HepG2 (cell line): Measurements from ENCODE around the gene TM4SF1. TPM values are rescaled to one million over a fixed set of nuclear protein-coding genes. Genes with fewer than 3 reads are reported as not detected.

ENCODE experiments used
- ATAC-seq: fragments of 200-7000 bp; cut with Tn5 transposase; 3 replicates; pipeline ENCODE4 v1.9.1; 2020; ENCODE audit warnings: mild to moderate bottlenecking, moderate library complexity
- BruUV-seq: library from RNA; stranded (reverse); fragments of 400-500 nt; replicated peaks from 2 replicates; lab custom pipeline; 2021; lab: Mats Ljungman, UMichigan
- CTCF ChIA-PET: fragments of 300-600 bp; formaldehyde crosslinking; extraction: SDS; loops from one replicate; lab custom pipeline; 2021; ENCODE audit warnings: low total read pairs, inconsistent platforms, low intra/inter-chr PET ratio; lab: Yijun Ruan, JAX
- POLR2A ChIA-PET: fragments of 350-600 bp; sonication (Branson Sonifier 250); formaldehyde crosslinking; loops from one replicate; lab custom pipeline; 2020; ENCODE audit warnings: antibody characterized with exemption, inconsistent platforms; lab: Yijun Ruan, JAX
- DNase-seq: peaks from one replicate; pipeline ENCODE4 v3.0.0-alpha.2; 2015; ENCODE audit warnings: low spot score
- FAIRE-seq: peaks from 3 replicates; lab custom pipeline; 2011; peaks lifted over from hg19 to GRCh38; lab: Jason Lieb, UNC
- H2AFZ ChIP-seq: one replicate; pipeline ENCODE4 v1.6.1; 2011; ENCODE audit warnings: low read length, inconsistent platforms
- H3K27ac ChIP-seq: fragments of 300-600 bp; 3 replicates; pipeline ENCODE4 v1.8.0; 2011; ENCODE audit warnings: mixed run types, mild to moderate bottlenecking, mixed read lengths, low read length, inconsistent platforms; ENCODE audit not compliant: insufficient read depth; ENCODE audit errors: extremely low read length
- H3K27me3 ChIP-seq, 2 experiments: fragments of 200-600 bp in 1 of 2; 2 replicates in 1 of 2; 3 replicates in 1 of 2; pipeline versions ENCODE4 v1.6.0 to v1.8.0; 2011; ENCODE audit warnings: low read length in 2 of 2, mild to moderate bottlenecking in 2 of 2, moderate library complexity in 2 of 2, inconsistent platforms in 1 of 2; ENCODE audit not compliant: insufficient read depth in 2 of 2, control insufficient read depth in 1 of 2
- H3K36me3 ChIP-seq, 2 experiments: fragments of 200-600 bp in 1 of 2; replicated peaks in 1 of 2; 2 replicates in 1 of 2; 3 replicates in 1 of 2; pipeline versions ENCODE4 v1.5.1 to v1.8.0; 2011; ENCODE audit warnings: low read length in 2 of 2, inconsistent platforms in 1 of 2; ENCODE audit not compliant: insufficient read depth in 2 of 2, control insufficient read depth in 1 of 2
- H3K4me1 ChIP-seq: 2 replicates; pipeline ENCODE4 v1.5.1; 2012; ENCODE audit warnings: low read length, inconsistent platforms; ENCODE audit not compliant: insufficient read depth
- H3K4me2 ChIP-seq: 2 replicates; pipeline ENCODE4 v1.6.0; 2011; ENCODE audit warnings: low read depth, low read length, inconsistent platforms
- H3K4me3 ChIP-seq, 3 experiments: fragments of 200-600 bp in 1 of 3; sonication (generic), shearing (Covaris generic) in 1 of 3; replicated peaks in 1 of 3; 2 replicates each; pipeline ENCODE4 v1.5.1; 2011 to 2016; ENCODE audit warnings: low read length in 3 of 3, inconsistent platforms in 2 of 3, low read depth in 2 of 3, mild to moderate bottlenecking in 2 of 3, control low read depth in 1 of 3, mixed read lengths in 1 of 3; ENCODE audit not compliant: insufficient read depth in 1 of 3
- H3K79me2 ChIP-seq: one replicate; pipeline ENCODE4 v1.6.1; 2011; ENCODE audit warnings: low read length, inconsistent platforms; ENCODE audit not compliant: insufficient read depth
- H3K9ac ChIP-seq: 2 replicates; pipeline ENCODE4 v1.6.0; 2011; ENCODE audit warnings: mild to moderate bottlenecking, low read depth, low read length, inconsistent platforms; ENCODE audit not compliant: insufficient read depth
- H3K9me3 ChIP-seq: 2 replicates; pipeline ENCODE4 v1.5.1; 2012; ENCODE audit warnings: mild to moderate bottlenecking, low read length
- H4K20me1 ChIP-seq: 2 replicates; pipeline ENCODE4 v1.6.0; 2011; ENCODE audit warnings: inconsistent platforms, mild to moderate bottlenecking, low read length, moderate library complexity; ENCODE audit not compliant: insufficient read depth
- ADNP ChIP-seq: sonication (generic); formaldehyde crosslinking; IDR thresholded peaks from 2 replicates; pipeline ENCODE4 v1.4.0; 2020; ENCODE audit warnings: missing genetic modification reagents
- AGO2 ChIP-seq: fragments of 200-400 bp; formaldehyde crosslinking; optimal IDR thresholded peaks from 2 replicates; pipeline ENCODE3; 2017; ENCODE audit warnings: mild to moderate bottlenecking, low read depth, low read length, moderate library complexity
- CCAR2 ChIP-seq: fragments of 200-400 bp; formaldehyde crosslinking; optimal IDR thresholded peaks from 2 replicates; pipeline ENCODE3; 2018; ENCODE audit warnings: low read depth, mild to moderate bottlenecking, low read length, moderate library complexity
- CHD4 ChIP-seq: fragments of 200-600 bp; sonication (generic); IDR thresholded peaks from 2 replicates; pipeline ENCODE4 v1.7.0; 2017; ENCODE audit warnings: mild to moderate bottlenecking, low read length, borderline replicate concordance
- ELF4 ChIP-seq: sonication (generic); formaldehyde crosslinking; IDR thresholded peaks from 2 replicates; pipeline ENCODE4 v1.5.0; 2020; ENCODE audit warnings: missing genetic modification reagents, mild to moderate bottlenecking, moderate library complexity, borderline replicate concordance
- EP300 ChIP-seq, 3 experiments: sonication (generic) in 1 of 3; formaldehyde crosslinking in 1 of 3; IDR thresholded peaks; 2 replicates each; pipeline versions ENCODE4 v1.5.1 to v1.6.1; 2011 to 2020; ENCODE audit warnings: low read depth in 2 of 3, low read length in 2 of 3, borderline replicate concordance in 1 of 3, improper control_type of control experiment in 1 of 3, mild to moderate bottlenecking in 1 of 3, missing genetic modification reagents in 1 of 3, moderate library complexity in 1 of 3
- KDM3A ChIP-seq: IDR thresholded peaks from 2 replicates; pipeline ENCODE4 v1.6.1; 2018; ENCODE audit warnings: low read depth, missing compliant biosample characterization
- PHF8 ChIP-seq: sonication (generic); formaldehyde crosslinking; IDR thresholded peaks from 2 replicates; pipeline ENCODE4 v1.5.0; 2020; ENCODE audit warnings: missing genetic modification reagents
- PRMT3 ChIP-seq: sonication (generic); formaldehyde crosslinking; IDR thresholded peaks from 2 replicates; pipeline ENCODE4 v1.8.1; 2022; ENCODE audit warnings: low read depth, mild to moderate bottlenecking, moderate library complexity, missing genetic modification reagents, borderline replicate concordance
- XBP1 ChIP-seq: sonication (generic); formaldehyde crosslinking; IDR thresholded peaks from 2 replicates; pipeline ENCODE4 v1.5.0; 2020; ENCODE audit warnings: missing genetic modification reagents
- ZNF546 ChIP-seq: sonication (generic); formaldehyde crosslinking; conservative IDR thresholded peaks from 2 replicates; pipeline ENCODE4 v1.8.1; 2023; ENCODE audit warnings: mild to moderate bottlenecking, missing genetic modification reagents
- ZNF839 ChIP-seq: sonication (generic); formaldehyde crosslinking; IDR thresholded peaks from 2 replicates; pipeline ENCODE4 v1.4.0; 2020; ENCODE audit warnings: missing genetic modification reagents, mild to moderate bottlenecking, borderline replicate concordance
- WGBS: methylation state at CpG from one replicate; pipeline ENCODE4 v1.1.6; 2017; ENCODE audit warnings: low lambda C conversion rate; 5-methylcytosine and 5-hydroxymethylcytosine counted together
- in situ Hi-C: cut with HindIII; loops from 2 replicates; pipeline ENCODE4 v1.10.0; 2017; ENCODE audit warnings: low pct_unique_long_range_greater_than_20kb; ENCODE audit not compliant: extremely low pct_ligation_motif_present
- intact Hi-C: fragments of 100-400 bp; cut with micrococcal nuclease; formaldehyde crosslinking; loops from one replicate; pipeline ENCODE4 v1.10.0; 2022; ENCODE audit not compliant: unreplicated experiment
- polyA plus RNA-seq, 8 experiments: library from polyadenylated mRNA; depleted of rRNA in 3 of 8; stranded (reverse) in 7 of 8; unstranded in 1 of 8; fragments of >200 nt; fragmentation: Illumina TruSeq in 4 of 8; extraction: Trizol in 4 of 8; gene quantifications; 2 replicates each; pipeline versions ENCODE4 v1.2.1 to v1.2.3, GENCODE V29; 2011 to 2016; ENCODE audit warnings: low read depth in 4 of 8, missing spikeins in 1 of 8, mixed read lengths in 1 of 8; ENCODE audit not compliant: insufficient read depth in 1 of 8
- total RNA-seq, 5 experiments: library from RNA; depleted of rRNA; stranded (reverse); fragments of >200 nt; fragmentation: Illumina TruSeq; extraction: Trizol; gene quantifications; 2 replicates each; pipeline ENCODE4 v1.2.3, GENCODE V29; 2016; ENCODE audit warnings: low read depth in 1 of 5
- TF ChIP-seq, protein P1 (sequence below): sonication (generic); formaldehyde crosslinking; IDR thresholded peaks from 2 replicates; pipeline ENCODE4 v1.8.1; 2023; ENCODE audit warnings: mild to moderate bottlenecking, missing genetic modification reagents
- TF ChIP-seq, protein P2 (sequence below): sonication (generic); formaldehyde crosslinking; IDR thresholded peaks from 2 replicates; pipeline ENCODE4 v1.4.0; 2020; ENCODE audit warnings: low read depth, mild to moderate bottlenecking, missing genetic modification reagents

The TM4SF1 gene
- total and polyA plus RNA-seq, 2 of the 13 experiments (the other 11 are each of a cell fraction or from before 2014, with no cell fraction given) = 431 to 1,359 TPM

DNA sequence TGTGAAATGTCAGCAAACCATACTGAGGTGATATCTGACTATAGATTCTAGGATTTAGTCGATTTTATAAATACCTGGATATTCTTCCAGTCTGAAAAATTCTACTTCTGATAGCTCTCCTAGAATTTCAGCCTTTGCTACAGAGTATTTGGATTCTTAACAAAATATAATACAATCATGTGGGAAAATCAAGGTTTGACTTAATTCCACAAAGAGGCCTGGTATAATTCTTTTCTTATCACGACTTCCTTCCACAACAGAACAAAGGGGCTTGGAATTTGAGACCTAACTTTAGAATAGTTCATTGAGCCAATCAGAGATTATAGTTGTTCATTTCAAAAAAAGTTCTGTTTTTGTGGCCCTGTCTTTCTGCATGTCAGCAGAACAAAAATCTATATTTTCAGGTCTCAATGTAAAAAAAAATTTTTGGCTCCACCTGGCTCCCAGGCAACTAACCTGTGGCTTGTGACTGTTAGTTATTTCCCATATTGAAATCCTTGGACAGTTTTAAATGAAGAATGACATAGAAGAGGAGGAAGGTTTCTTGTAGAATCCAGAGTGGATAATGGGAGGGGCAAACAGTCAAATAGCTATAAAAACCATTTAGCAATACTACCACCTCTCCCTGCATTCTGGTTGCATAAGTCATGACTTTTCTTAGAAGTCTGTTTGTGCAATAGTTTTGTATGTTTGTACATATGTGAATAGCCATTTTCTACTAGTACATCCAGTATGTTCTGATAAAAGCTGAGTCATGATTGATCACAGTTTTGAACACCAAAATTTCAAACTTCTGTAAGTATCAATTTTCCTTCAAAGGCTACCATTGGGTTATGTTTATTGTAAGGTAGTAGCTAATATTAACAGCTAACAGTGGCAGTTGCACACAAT, 4.0 kb downstream of the TM4SF1 start:
- CTCF ChIA-PET = no interaction called here
- no TSS peak for BruUV-seq
- H3K9me3 ChIP-seq = no peaks in the 10 kb centered on the region
- peaks cover 74% of the 10 kb centered on the region for H3K4me1 ChIP-seq
- 67% methylated on average over 2 of the region's 2 CpGs for WGBS
- H3K9ac ChIP-seq = peak overlapping the region; percentile 99
- H2AFZ ChIP-seq = no peak overlapping the region
- H3K79me2 ChIP-seq = peaks cover 74% of the 10 kb centered on the region
- ATAC-seq (no peak), DNase-seq (peak; percentile 70), FAIRE-seq (no peak)
- POLR2A ChIA-PET = interaction anchor here (0.8 to 10.4 kb wide), 13 partner anchors 9 to 285 kb away, joined by 3 to 265 read pairs (median 3); partner anchors contain the start of gene WWTR1
- H3K4me3 ChIP-seq = peak overlapping the region; percentile 78 to 97 (median 82); a peak in 5 of 6 replicates
- intact Hi-C loops (loop anchor here (5.0 kb wide), 1 partner anchor 109 kb away; no protein-coding TSS in a partner anchor), in situ Hi-C loops (no loop called here)
- peaks cover 0 to 3% of the 10 kb centered on the region in 2 experiments; a peak in 1 of 5 replicates for H3K27me3 ChIP-seq
- peaks cover 11% of the 10 kb centered on the region; the same call in 1 of the 2 replicates for H4K20me1 ChIP-seq
- peak overlapping the region; percentile 92 for H3K27ac ChIP-seq
- peaks cover 10 to 45% of the 10 kb centered on the region in 2 experiments for H3K36me3 ChIP-seq
- peak overlapping the region; percentile 96 for H3K4me2 ChIP-seq
- TF ChIP-seq AGO2 (peak; percentile 74), PRMT3 (CRISPR knock-in tag) (no peak), XBP1 (CRISPR knock-in tag) (no peak), KDM3A (no peak), CCAR2 (no peak), PHF8 (CRISPR knock-in tag) (no peak), ADNP (CRISPR knock-in tag) (no peak), ZNF839 (CRISPR knock-in tag) (no peak), ELF4 (no peak), EP300 (IDR thresholded peaks at IDR 0.05; ENCODE audit: low read depth in 2 of 2, low read length in 2 of 2) (peak in 1 of 2 experiments; percentile 76; a peak in 2 of 4 replicates), EP300 (CRISPR knock-in tag; IDR thresholded peaks at IDR 0.05; ENCODE audit: borderline replicate concordance) (no peak), CHD4 (no peak), ZNF546 (CRISPR knock-in tag) (no peak)
- TF ChIP-seq, protein P1, sequence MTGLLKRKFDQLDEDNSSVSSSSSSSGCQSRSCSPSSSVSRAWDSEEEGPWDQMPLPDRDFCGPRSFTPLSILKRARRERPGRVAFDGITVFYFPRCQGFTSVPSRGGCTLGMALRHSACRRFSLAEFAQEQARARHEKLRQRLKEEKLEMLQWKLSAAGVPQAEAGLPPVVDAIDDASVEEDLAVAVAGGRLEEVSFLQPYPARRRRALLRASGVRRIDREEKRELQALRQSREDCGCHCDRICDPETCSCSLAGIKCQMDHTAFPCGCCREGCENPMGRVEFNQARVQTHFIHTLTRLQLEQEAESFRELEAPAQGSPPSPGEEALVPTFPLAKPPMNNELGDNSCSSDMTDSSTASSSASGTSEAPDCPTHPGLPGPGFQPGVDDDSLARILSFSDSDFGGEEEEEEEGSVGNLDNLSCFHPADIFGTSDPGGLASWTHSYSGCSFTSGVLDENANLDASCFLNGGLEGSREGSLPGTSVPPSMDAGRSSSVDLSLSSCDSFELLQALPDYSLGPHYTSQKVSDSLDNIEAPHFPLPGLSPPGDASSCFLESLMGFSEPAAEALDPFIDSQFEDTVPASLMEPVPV (CRISPR knock-in tag) = no peak
- TF ChIP-seq, protein P2, sequence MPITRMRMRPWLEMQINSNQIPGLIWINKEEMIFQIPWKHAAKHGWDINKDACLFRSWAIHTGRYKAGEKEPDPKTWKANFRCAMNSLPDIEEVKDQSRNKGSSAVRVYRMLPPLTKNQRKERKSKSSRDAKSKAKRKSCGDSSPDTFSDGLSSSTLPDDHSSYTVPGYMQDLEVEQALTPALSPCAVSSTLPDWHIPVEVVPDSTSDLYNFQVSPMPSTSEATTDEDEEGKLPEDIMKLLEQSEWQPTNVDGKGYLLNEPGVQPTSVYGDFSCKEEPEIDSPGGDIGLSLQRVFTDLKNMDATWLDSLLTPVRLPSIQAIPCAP (CRISPR knock-in tag) = no peak
